Upper lobe of left lung (tissue), 6 donors: Measurements from ENCODE around the gene CNTNAP2. TPM values are rescaled to one million over a fixed set of nuclear protein-coding genes. Genes with fewer than 3 reads are reported as not detected.

Source experiments
- ATAC-seq, 2 donors: fragments of 200-7000 bp; cut with Tn5 transposase; one replicate each; pipeline ENCODE4 v1.9.1; 2022; ENCODE audit warnings: mild to moderate bottlenecking in 2 of 2, moderate library complexity in 2 of 2; ENCODE audit not compliant: low FRiP score in 2 of 2
- DNase-seq, 2 donors: peaks; one replicate each; pipeline ENCODE4 v3.0.0-alpha.2; 2019 to 2020
- H3K27ac ChIP-seq, 4 donors: fragments of 200-600 bp; sonication (generic); one replicate each; pipeline ENCODE4 v1.5.1; 2016 to 2019
- H3K27me3 ChIP-seq, 4 donors: fragments of 200-600 bp; sonication (generic); one replicate each; pipeline ENCODE4 v1.5.1; 2017 to 2019
- H3K36me3 ChIP-seq, 4 donors: fragments of 200-600 bp; sonication (generic); one replicate each; pipeline ENCODE4 v1.5.1; 2016 to 2019
- H3K4me1 ChIP-seq, 4 donors: fragments of 200-600 bp; sonication (generic); one replicate each; pipeline ENCODE4 v1.5.1; 2018 to 2019
- H3K4me3 ChIP-seq, 4 donors: fragments of 200-600 bp; sonication (generic); one replicate each; pipeline ENCODE4 v1.5.1; 2017 to 2019; ENCODE audit warnings: mild to moderate bottlenecking in 2 of 4, moderate library complexity in 1 of 4
- H3K9me3 ChIP-seq, 4 donors: fragments of 200-600 bp; sonication (generic); one replicate each; pipeline ENCODE4 v1.5.1; 2018 to 2019
- EP300 ChIP-seq, 4 donors: sonication (generic); formaldehyde crosslinking; IDR thresholded peaks; one replicate each; pipeline ENCODE4 v1.5.1; 2017; ENCODE audit warnings: antibody characterized with exemption in 4 of 4, control low read depth in 2 of 4
- POLR2A ChIP-seq, 4 donors: fragments of 450-650 bp; IDR thresholded peaks; one replicate each; pipeline ENCODE4 v1.5.1; 2016 to 2017; ENCODE audit warnings: antibody characterized with exemption in 4 of 4, mild to moderate bottlenecking in 2 of 4
- POLR2AphosphoS5 ChIP-seq, 2 donors: sonication (generic); formaldehyde crosslinking; IDR thresholded peaks; one replicate each; pipeline ENCODE4 v1.5.1; 2017; ENCODE audit warnings: antibody characterized with exemption in 2 of 2
- WGBS, 2 donors: methylation state at CpG; one replicate each; pipeline ENCODE4 v1.1.5; 2017 to 2018; 5-methylcytosine and 5-hydroxymethylcytosine counted together
- total RNA-seq, 6 donors: library from RNA; depleted of rRNA in 4 of 6; stranded (reverse); fragments of >200 nt in 4 of 6; gene quantifications; one replicate each; pipeline versions ENCODE4 v1.1.0 to v1.2.1, GENCODE V29; 2016 to 2021
- TF ChIP-seq, protein P1 (sequence below), 6 experiments: fragments of 450-650 bp in 4 of 6; fragments of 200-600 bp in 2 of 6; sonication (generic) in 2 of 6; IDR thresholded peaks; one replicate each; pipeline ENCODE4 v1.5.1; 2016 to 2019; ENCODE audit warnings: antibody characterized with exemption in 6 of 6
- donor health status: DM: no; HTN: no; CAD: no; lungs with moderate emphysema.
- donor health status: DM: no; HTN: yes; CAD: no; lungs with severe emphysema.

Gene CNTNAP2
- total RNA-seq, 6 donors from 2014 or later = 0.06 to 1.0 (median 0.37) TPM

DNA sequence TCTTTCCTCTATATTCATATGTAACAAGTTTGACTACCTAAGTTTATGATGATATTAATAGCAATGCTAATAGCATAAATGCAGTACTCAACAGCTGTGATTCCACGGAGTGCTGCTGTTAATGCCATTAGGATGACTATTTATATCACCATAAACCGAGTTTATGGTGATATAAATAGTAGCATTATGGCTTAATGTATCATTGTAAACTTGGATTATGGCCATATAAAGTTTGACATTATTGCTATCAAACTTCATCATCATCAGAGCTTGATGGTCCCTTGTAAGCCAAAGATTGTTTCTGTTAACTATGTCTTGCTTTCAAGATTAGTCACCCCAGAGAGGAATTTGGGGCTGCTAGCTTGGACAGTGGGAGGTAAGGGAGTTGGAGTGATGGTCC lies 1861.6 kb downstream of the CNTNAP2 start:
- DNase-seq (no peak), ATAC-seq (no peak)
- Histone ChIP-seq H3K9me3 (no peaks in the 10 kb centered on the region), H3K27ac (no peak overlapping the region), H3K4me1 (no peaks in the 10 kb centered on the region), H3K36me3 (no peaks in the 10 kb centered on the region), H3K27me3 (no peaks in the 10 kb centered on the region), H3K4me3 (no peak overlapping the region)
- TF ChIP-seq POLR2AphosphoS5 (IDR thresholded peaks at IDR 0.05) (no peak), EP300 (IDR thresholded peaks at IDR 0.05) (no peak), POLR2A (IDR thresholded peaks at IDR 0.05) (no peak)
- TF ChIP-seq, protein P1, sequence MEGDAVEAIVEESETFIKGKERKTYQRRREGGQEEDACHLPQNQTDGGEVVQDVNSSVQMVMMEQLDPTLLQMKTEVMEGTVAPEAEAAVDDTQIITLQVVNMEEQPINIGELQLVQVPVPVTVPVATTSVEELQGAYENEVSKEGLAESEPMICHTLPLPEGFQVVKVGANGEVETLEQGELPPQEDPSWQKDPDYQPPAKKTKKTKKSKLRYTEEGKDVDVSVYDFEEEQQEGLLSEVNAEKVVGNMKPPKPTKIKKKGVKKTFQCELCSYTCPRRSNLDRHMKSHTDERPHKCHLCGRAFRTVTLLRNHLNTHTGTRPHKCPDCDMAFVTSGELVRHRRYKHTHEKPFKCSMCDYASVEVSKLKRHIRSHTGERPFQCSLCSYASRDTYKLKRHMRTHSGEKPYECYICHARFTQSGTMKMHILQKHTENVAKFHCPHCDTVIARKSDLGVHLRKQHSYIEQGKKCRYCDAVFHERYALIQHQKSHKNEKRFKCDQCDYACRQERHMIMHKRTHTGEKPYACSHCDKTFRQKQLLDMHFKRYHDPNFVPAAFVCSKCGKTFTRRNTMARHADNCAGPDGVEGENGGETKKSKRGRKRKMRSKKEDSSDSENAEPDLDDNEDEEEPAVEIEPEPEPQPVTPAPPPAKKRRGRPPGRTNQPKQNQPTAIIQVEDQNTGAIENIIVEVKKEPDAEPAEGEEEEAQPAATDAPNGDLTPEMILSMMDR (IDR thresholded peaks at IDR 0.05) = no peak
- WGBS, 2 donors = 65 to 69% methylated on average over 2 of the region's 2 CpGs

DNA sequence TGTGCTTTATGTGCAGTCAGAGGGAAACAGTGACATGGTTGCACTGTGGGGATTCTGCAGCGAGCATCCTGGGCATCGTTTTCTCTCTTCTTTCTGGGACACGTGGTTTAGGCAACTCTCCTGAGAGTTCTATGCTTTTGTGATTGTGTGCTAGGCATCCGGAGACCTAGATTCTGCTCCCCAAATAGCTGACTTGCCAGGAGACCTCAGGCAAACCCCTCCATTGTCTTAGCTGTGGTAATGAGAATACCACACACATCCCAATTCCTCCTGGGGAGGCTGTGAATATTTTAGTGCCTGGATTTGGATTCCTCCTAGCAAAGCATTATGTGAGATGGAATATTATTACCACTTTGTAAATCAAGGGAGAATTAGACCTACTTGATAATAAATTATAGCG lies 1862.0 kb downstream of the CNTNAP2 start:
- Histone ChIP-seq H3K36me3 (no peaks in the 10 kb centered on the region), H3K27ac (no peak overlapping the region), H3K4me3 (no peak overlapping the region), H3K27me3 (no peaks in the 10 kb centered on the region), H3K4me1 (no peaks in the 10 kb centered on the region), H3K9me3 (no peaks in the 10 kb centered on the region)
- WGBS, 2 donors = 70 to 74% methylated on average over 5 of the region's 5 CpGs
- DNase-seq (no peak), ATAC-seq (no peak)
- no peak for TF ChIP-seq EP300 (IDR thresholded peaks at IDR 0.05)
- no peak for TF ChIP-seq POLR2AphosphoS5 (IDR thresholded peaks at IDR 0.05)
- TF ChIP-seq, protein P1 (IDR thresholded peaks at IDR 0.05) = no peak
- TF ChIP-seq POLR2A (IDR thresholded peaks at IDR 0.05) = no peak

DNA sequence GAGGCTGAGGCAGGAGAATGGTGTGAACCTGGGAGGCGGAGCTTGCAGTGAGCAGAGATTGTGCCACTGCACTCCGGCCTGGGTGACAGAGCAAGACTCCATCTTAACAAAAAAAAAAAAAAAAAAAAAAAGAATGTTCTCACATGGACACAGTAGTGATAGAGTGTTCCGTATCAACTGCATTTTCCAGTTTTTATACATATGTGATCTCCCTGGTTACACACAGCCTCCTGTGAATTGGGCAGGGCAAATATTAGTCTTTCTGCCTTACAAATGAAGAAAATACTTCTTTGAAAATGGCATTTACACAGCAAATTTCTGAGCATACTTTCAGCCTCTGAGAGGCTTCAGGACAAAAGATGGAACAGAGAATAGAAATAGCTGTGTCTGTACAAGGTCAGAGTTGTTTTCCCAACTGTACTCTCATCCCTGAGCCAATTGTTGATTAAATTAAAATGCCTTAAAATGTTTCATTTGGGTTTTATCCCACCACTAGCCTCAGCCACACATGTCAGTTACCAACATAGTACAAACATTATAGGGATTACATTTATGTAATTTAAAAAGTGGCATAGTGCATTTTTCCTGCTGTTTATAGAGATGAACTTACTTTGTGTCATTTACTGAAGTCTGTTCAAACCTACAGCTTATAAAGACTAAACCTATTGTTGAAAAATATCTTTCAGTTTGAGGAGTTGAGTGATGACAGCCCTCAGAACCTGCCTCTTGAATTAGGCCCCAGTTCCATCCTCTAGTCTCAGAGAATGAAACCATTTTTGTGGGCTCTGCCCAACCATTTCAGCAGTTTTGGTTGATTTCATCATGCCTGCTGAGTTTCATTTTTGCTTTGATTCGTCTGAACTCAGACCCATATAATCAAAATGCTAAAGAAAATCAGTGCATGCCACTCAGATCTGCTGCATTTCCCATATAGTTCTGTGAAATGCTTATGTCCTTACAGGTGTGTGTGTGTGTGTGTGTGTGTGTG lies 1864.5 kb downstream of the CNTNAP2 start:
- WGBS, 2 donors = 80 to 81% methylated on average over 4 of the region's 4 CpGs
- H3K36me3 ChIP-seq = no peaks in the 10 kb centered on the region

DNA sequence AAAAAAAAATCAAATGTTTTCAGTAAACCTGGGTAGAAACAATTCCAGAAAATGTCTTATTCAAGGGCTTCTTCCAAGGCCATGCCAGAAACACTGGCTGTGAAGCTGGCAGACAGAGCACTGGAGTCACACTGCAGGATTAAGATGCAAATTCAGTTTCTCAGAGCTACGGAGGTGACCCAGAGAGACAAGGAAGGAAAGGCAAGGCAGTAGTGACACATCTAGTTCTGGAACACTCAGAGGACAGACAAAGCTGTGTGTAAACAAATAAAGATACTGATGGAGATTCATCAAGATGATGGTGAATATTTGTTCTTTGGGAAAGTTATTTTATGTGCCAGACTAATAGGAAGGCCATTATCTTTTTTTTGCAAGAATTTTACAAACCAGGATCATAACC lies 1865.7 kb downstream of the CNTNAP2 start:
- ATAC-seq = no peak

More for the DNA sequence above, 1864.5 kb downstream of the CNTNAP2 start:
- Histone ChIP-seq H3K27ac (no peak overlapping the region), H3K4me1 (no peaks in the 10 kb centered on the region), H3K27me3 (no peaks in the 10 kb centered on the region), H3K4me3 (no peak overlapping the region), H3K9me3 (no peaks in the 10 kb centered on the region)
- TF ChIP-seq POLR2AphosphoS5 (IDR thresholded peaks at IDR 0.05) (no peak), POLR2A (IDR thresholded peaks at IDR 0.05) (no peak), EP300 (IDR thresholded peaks at IDR 0.05) (no peak)
- TF ChIP-seq, protein P1 (IDR thresholded peaks at IDR 0.05) = no peak
- no peak for ATAC-seq
- no peak for DNase-seq

More for the DNA sequence above, 1865.7 kb downstream of the CNTNAP2 start:
- 46 to 63% methylated on average over 1 of the region's 1 CpG for WGBS, 2 donors
- no peak for TF ChIP-seq EP300 (IDR thresholded peaks at IDR 0.05)
- no peak for TF ChIP-seq POLR2AphosphoS5 (IDR thresholded peaks at IDR 0.05)
- TF ChIP-seq, protein P1 (IDR thresholded peaks at IDR 0.05) = no peak
- TF ChIP-seq POLR2A (IDR thresholded peaks at IDR 0.05) = no peak
- DNase-seq = no peak
- no peak overlapping the region for H3K4me3 ChIP-seq
- no peaks in the 10 kb centered on the region for H3K36me3 ChIP-seq
- H3K27me3 ChIP-seq = no peaks in the 10 kb centered on the region
- no peaks in the 10 kb centered on the region for H3K9me3 ChIP-seq
- no peak overlapping the region for H3K27ac ChIP-seq
- no peaks in the 10 kb centered on the region for H3K4me1 ChIP-seq
